DND-41 (cell line): Measurements from ENCODE around the gene ARHGEF16.

Experiments
- ATAC-seq: fragments of 200-7000 bp; cut with Tn5 transposase; 3 replicates; pipeline ENCODE4 v1.9.1; 2021; ENCODE audit warnings: low read depth; ENCODE audit not compliant: insufficient read depth
- DNase-seq: peaks from one replicate; pipeline ENCODE4 v3.0.0-alpha.2; 2020
- H2AFZ ChIP-seq: 2 replicates; pipeline ENCODE4 v1.6.0; 2012; ENCODE audit warnings: low read depth, low read length
- H3K27ac ChIP-seq: 2 replicates; pipeline ENCODE4 v1.5.1; 2012; ENCODE audit warnings: low read length, inconsistent platforms
- H3K27me3 ChIP-seq: fragments of 200-600 bp; sonication (generic); 2 replicates; pipeline ENCODE4 v1.6.0; 2012; ENCODE audit warnings: low read length, mild to moderate bottlenecking, inconsistent platforms; ENCODE audit not compliant: insufficient read depth, poor library complexity
- H3K36me3 ChIP-seq: 2 replicates; pipeline ENCODE4 v1.5.1; 2012; ENCODE audit warnings: low read length, inconsistent platforms; ENCODE audit not compliant: insufficient read depth
- H3K4me1 ChIP-seq: 2 replicates; pipeline ENCODE4 v1.5.1; 2012; ENCODE audit warnings: mild to moderate bottlenecking, low read length; ENCODE audit not compliant: insufficient read depth
- H3K4me2 ChIP-seq: 2 replicates; pipeline ENCODE4 v1.6.0; 2012; ENCODE audit warnings: mild to moderate bottlenecking, moderate library complexity, low read length, inconsistent platforms; ENCODE audit not compliant: insufficient read depth
- H3K4me3 ChIP-seq, 2 experiments: fragments of 200-600 bp in 1 of 2; shearing (Covaris generic) in 1 of 2; 2 replicates each; pipeline ENCODE4 v1.5.1; 2012 to 2016; ENCODE audit warnings: inconsistent platforms in 2 of 2, low read length in 2 of 2, mild to moderate bottlenecking in 2 of 2, low read depth in 1 of 2, moderate library complexity in 1 of 2
- H3K79me2 ChIP-seq: 2 replicates; pipeline ENCODE4 v1.6.0; 2012; ENCODE audit warnings: low read length, inconsistent platforms; ENCODE audit not compliant: insufficient read depth
- H3K9ac ChIP-seq: 2 replicates; pipeline ENCODE4 v1.6.0; 2012; ENCODE audit warnings: low read depth, mild to moderate bottlenecking, inconsistent platforms, low read length, moderate library complexity
- H3K9me3 ChIP-seq: 2 replicates; pipeline ENCODE4 v1.5.1; 2012; ENCODE audit warnings: low read length, moderate library complexity, mild to moderate bottlenecking, inconsistent platforms; ENCODE audit not compliant: insufficient read depth, severe bottlenecking
- H4K20me1 ChIP-seq: 2 replicates; pipeline ENCODE4 v1.6.0; 2012; ENCODE audit warnings: low read length; ENCODE audit not compliant: insufficient read depth
- EZH2 ChIP-seq: IDR thresholded peaks from 3 replicates; pipeline ENCODE4 v1.6.1; 2012; ENCODE audit warnings: borderline replicate concordance, low read depth, mild to moderate bottlenecking, moderate library complexity, low read length, inconsistent platforms; ENCODE audit not compliant: severe bottlenecking
- TF ChIP-seq, protein P1 (sequence below): IDR thresholded peaks from 2 replicates; pipeline ENCODE4 v1.5.1; 2012; ENCODE audit warnings: borderline replicate concordance, low read length, moderate library complexity, mild to moderate bottlenecking; ENCODE audit not compliant: poor library complexity, severe bottlenecking; ENCODE audit errors: extremely low read depth

ARHGEF16 gene

DNA sequence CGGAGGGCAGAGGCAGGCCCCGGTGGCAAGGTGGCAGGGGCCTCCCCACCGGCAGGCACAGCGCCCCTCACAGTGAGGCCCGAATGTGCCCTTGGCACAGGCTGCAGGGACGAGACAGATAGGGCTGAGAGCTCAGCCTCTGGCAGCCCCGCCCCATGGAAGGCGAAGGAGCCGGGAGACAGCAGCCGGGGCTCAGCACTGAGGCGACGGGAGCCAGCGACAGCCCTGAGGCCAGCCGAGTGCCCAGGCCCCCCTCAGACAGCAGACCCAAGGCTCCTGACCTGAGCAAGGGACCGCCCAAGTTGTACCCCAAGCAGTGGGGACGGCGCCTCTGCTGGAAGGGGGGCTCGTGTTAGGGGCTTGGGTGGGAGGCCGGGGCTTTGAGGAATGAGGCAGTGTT lies 43.1 kb downstream of the ARHGEF16 start:
- no peaks in the 10 kb centered on the region for H3K79me2 ChIP-seq
- no peak overlapping the region for H3K4me2 ChIP-seq
- H3K4me3 ChIP-seq, result no peak overlapping the region
- no peak for ATAC-seq
- H4K20me1 ChIP-seq, result peaks cover 6% of the 10 kb centered on the region; the same call in 1 of the 2 replicates
- H3K9me3 ChIP-seq, result no peaks in the 10 kb centered on the region
- DNase-seq, result no peak
- H3K9ac ChIP-seq, result no peak overlapping the region
- no peaks in the 10 kb centered on the region for H3K36me3 ChIP-seq
- no peaks in the 10 kb centered on the region for H3K27me3 ChIP-seq
- TF ChIP-seq, protein P1, sequence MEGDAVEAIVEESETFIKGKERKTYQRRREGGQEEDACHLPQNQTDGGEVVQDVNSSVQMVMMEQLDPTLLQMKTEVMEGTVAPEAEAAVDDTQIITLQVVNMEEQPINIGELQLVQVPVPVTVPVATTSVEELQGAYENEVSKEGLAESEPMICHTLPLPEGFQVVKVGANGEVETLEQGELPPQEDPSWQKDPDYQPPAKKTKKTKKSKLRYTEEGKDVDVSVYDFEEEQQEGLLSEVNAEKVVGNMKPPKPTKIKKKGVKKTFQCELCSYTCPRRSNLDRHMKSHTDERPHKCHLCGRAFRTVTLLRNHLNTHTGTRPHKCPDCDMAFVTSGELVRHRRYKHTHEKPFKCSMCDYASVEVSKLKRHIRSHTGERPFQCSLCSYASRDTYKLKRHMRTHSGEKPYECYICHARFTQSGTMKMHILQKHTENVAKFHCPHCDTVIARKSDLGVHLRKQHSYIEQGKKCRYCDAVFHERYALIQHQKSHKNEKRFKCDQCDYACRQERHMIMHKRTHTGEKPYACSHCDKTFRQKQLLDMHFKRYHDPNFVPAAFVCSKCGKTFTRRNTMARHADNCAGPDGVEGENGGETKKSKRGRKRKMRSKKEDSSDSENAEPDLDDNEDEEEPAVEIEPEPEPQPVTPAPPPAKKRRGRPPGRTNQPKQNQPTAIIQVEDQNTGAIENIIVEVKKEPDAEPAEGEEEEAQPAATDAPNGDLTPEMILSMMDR, result no peak
- no peak for TF ChIP-seq EZH2
- H3K4me1 ChIP-seq, result no peaks in the 10 kb centered on the region
- H2AFZ ChIP-seq, result no peak overlapping the region
- no peak overlapping the region for H3K27ac ChIP-seq

DNA sequence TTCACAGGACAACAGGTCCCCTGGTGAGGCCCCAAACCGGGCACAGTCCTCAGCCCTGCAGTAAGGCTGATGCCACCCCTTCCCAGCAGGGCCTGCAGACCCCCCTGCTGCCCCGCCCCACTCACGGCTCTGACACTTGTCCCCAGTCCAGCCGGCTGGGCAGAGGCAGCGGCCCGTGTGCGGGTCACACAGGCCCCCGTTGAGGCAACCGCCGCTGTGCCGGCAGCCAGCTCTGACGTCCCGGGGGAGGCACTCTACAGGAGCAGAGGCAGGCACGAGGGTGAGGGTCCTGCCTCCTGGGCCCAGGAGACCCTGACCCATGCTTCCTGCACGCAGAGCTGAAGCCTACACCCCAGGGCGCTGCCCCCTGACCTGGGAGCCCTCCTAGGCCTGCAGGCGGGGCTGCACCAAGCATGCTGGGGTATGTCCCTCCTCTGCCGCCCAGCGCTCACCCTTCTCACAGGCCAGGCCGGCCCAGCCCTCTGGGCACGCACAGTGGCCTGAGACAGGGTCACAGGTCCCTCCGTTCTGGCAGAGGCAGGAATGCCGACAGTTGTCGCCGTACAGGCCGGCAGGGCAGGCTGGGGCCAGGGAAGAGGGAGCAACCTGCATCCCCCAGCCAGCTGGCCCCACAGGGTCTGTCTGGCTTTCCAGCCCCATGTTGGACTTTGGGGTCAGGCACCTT lies 43.9 kb downstream of the ARHGEF16 start:
- Histone ChIP-seq H3K4me1 (no peaks in the 10 kb centered on the region), H3K36me3 (no peaks in the 10 kb centered on the region), H3K9me3 (no peaks in the 10 kb centered on the region), H3K27ac (no peak overlapping the region), H2AFZ (no peak overlapping the region), H3K4me2 (no peak overlapping the region), H4K20me1 (peaks cover 8% of the 10 kb centered on the region; the same call in 1 of the 2 replicates), H3K9ac (no peak overlapping the region), H3K27me3 (no peaks in the 10 kb centered on the region), H3K79me2 (no peaks in the 10 kb centered on the region), H3K4me3 (no peak overlapping the region)
- ATAC-seq (no peak), DNase-seq (no peak)
- TF ChIP-seq, protein P1, result no peak
- no peak for TF ChIP-seq EZH2

DNA sequence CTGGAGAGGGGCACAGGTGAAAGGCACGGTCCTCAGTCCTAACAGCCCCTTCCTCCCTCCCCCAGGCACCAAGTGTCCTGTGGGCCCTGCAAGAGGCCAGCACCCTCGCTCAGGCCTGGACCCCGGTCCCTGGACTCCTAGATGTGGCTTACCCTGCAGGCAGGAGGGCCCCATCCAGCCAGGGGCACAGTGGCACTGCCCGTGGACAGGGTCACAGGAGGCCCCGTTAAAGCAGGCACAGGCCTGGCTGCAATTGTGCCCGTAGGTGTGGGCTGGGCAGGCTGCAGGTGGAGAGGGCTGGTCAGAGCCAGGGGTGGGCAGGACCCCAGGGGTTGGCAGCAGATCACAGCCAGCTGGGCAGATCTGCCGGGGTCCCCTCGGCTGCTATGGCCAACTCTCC lies 44.5 kb downstream of the ARHGEF16 start:
- no peak for ATAC-seq
- no peaks in the 10 kb centered on the region for H3K27me3 ChIP-seq
- H4K20me1 ChIP-seq, result peaks cover 8% of the 10 kb centered on the region
- no peaks in the 10 kb centered on the region for H3K36me3 ChIP-seq
- H3K4me2 ChIP-seq, result no peak overlapping the region
- no peak for TF ChIP-seq EZH2
- TF ChIP-seq, protein P1, result no peak
- no peaks in the 10 kb centered on the region for H3K79me2 ChIP-seq
- no peak for DNase-seq
- H3K27ac ChIP-seq, result no peak overlapping the region
- H3K9me3 ChIP-seq, result no peaks in the 10 kb centered on the region
- no peak overlapping the region for H2AFZ ChIP-seq
- H3K4me1 ChIP-seq, result no peaks in the 10 kb centered on the region
- H3K4me3 ChIP-seq, result no peak overlapping the region
- no peak overlapping the region for H3K9ac ChIP-seq
